GM12874 (cell line): Measurements from ENCODE around the gene CHD5.

Experiments used
- CTCF ChIP-seq: IDR thresholded peaks from 2 replicates; pipeline ENCODE4 v1.5.1; 2011; ENCODE audit warnings: low read depth, mild to moderate bottlenecking, control low read depth, low read length, moderate library complexity; ENCODE audit not compliant: insufficient read depth

The CHD5 gene

DNA sequence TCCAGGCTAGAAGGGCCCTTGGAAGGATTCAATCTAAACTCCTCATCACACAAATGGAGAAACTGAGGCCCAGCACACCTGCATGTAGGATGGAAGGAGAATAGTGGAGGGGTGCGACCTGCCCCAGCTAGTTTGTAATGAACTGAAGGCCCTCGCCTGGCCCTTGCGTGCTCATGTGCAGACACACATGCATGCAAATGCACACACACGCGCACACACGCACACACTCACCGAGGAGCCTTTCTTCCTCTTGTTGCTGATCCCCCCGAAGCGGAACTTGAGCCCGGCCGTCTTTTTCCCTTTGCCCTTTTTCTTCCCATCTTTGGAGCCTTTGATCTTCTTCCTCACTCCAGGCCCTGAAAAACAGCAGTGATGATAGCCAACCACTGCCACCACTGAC, 27.9 kb downstream of the CHD5 start:
- TF ChIP-seq CTCF, result no peak

DNA sequence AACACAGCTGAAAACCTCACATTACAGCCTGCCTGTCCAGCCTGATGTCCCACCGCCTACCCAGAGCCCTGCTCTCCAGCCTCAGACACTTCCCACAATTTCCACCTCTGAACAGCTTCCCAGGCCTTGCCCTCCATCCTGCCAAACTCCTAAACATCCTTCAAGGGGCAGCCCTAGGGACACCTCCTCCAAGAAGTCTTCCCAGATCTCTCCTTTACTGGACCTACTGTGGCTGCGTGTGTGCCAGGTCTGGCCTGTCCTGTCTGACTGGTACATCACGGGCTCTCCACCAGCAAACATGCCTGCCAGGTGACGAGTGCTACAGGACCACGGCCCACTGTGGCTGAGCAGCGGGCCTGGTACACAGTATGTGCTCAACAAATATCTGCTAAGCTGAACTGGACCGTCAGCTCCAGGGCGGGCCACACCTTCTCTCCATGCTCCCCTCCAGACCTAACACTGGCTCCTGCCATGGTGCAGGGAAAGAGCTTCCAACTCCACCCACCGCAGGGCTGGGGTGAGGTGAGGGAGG, 28.8 kb downstream of the CHD5 start:
- no peak for TF ChIP-seq CTCF

GRCh38 chr1:6150006-6150938, 29.8 kb downstream of the CHD5 start:
- no peak for TF ChIP-seq CTCF

DNA sequence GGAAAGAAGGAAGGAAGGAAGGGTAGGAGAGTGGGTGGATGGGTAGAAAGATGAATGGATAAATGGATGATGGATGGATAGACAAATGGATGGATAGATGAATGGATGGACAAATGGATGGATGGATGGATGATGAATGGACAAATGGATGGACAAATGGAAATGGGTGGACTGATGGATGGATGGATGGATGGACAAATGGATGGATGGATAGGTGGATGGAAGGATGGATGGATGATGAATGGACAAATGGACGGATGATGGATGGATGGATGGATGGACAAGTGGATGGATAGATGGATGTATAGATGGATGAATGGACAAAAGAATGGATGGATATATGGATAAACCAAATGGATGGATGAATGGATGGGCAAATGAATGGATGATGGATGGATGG, 30.5 kb downstream of the CHD5 start:
- TF ChIP-seq CTCF, result no peak

DNA sequence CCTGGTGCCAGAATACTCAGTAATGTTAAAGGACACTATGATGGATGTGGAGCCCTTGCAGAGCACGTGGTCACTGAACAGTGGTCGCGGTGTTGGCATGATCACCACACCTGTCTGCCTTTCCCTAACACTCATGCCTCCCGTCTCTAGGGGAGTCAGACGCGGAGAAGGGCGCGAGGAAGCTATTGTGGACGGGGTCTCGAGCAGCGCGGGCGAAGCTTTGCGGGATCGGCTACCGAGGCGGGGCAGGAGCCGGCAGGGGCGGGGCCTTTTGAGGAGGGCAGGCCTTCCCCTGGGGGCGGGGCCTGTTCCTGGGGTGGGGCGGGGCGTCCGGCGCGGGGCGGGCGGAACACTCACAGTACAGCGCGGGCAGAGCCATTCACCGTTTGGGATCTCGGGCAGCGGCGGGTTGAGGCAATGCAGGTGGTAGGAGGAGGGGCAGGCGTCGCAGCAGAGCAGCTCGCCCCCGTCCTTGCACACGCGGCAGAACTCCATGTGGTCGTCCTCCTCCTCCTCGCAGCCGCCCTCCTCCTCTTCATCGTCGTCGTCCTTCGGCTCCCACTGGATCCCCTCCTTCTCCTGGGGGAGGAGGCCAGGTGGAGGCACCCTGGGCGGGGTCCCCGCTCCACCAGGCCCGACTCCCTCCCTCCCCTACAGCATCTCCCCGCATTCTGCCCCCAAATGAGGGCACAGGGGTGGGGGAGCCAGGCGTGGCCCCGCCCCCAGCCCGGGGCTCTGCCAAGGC, 31.5 kb downstream of the CHD5 start:
- no peak for TF ChIP-seq CTCF

- no peak for TF ChIP-seq CTCF
Observed at GRCh38 chr1:6145864-6146410, 34.2 kb downstream of the CHD5 start.

GRCh38 chr1:6145396-6145750, 34.7 kb downstream of the CHD5 start:
- no peak for TF ChIP-seq CTCF
